ENCODE measurements around the gene RPS28.

DNA sequence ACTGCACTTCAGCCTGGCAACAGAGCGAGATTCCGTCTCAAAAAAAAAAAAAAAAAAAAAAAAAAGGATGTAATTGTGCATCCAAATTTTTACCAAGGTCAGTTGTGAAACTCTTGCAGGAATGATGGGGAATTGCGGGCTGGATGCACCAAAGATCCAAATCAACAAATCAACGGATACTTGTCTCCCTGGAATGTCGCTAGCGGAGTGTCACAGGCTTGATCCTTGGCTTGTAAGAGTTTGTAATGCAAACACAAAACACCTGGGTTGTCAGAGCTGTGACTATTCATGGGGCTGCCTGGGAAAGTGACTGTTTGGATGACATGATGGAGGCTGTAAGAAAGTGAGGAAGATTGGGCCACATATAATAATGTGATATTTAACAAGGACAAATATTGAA is 17.5 kb downstream of the RPS28 start:
- TF ChIP-seq, protein P1, sequence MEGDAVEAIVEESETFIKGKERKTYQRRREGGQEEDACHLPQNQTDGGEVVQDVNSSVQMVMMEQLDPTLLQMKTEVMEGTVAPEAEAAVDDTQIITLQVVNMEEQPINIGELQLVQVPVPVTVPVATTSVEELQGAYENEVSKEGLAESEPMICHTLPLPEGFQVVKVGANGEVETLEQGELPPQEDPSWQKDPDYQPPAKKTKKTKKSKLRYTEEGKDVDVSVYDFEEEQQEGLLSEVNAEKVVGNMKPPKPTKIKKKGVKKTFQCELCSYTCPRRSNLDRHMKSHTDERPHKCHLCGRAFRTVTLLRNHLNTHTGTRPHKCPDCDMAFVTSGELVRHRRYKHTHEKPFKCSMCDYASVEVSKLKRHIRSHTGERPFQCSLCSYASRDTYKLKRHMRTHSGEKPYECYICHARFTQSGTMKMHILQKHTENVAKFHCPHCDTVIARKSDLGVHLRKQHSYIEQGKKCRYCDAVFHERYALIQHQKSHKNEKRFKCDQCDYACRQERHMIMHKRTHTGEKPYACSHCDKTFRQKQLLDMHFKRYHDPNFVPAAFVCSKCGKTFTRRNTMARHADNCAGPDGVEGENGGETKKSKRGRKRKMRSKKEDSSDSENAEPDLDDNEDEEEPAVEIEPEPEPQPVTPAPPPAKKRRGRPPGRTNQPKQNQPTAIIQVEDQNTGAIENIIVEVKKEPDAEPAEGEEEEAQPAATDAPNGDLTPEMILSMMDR (IDR thresholded peaks at IDR 0.05; ENCODE audit: low read length), result no peak
- TF ChIP-seq EZH2 (IDR thresholded peaks at IDR 0.05; ENCODE audit: borderline replicate concordance, low read length), result no peak

Measured in OCI-LY1 (cell line).